Bone marrow (tissue), 2 donors: ENCODE data around the gene ERRFI1.

Experiments
- DNase-seq, 2 donors: peaks; one replicate each; lab custom pipeline; 2025; lab: John Stamatoyannopoulos, UW

The ERRFI1 gene

GRCh38 chr1:8018492-8019228 is 7.4 kb downstream of the ERRFI1 start:
- no peak for DNase-seq

DNA sequence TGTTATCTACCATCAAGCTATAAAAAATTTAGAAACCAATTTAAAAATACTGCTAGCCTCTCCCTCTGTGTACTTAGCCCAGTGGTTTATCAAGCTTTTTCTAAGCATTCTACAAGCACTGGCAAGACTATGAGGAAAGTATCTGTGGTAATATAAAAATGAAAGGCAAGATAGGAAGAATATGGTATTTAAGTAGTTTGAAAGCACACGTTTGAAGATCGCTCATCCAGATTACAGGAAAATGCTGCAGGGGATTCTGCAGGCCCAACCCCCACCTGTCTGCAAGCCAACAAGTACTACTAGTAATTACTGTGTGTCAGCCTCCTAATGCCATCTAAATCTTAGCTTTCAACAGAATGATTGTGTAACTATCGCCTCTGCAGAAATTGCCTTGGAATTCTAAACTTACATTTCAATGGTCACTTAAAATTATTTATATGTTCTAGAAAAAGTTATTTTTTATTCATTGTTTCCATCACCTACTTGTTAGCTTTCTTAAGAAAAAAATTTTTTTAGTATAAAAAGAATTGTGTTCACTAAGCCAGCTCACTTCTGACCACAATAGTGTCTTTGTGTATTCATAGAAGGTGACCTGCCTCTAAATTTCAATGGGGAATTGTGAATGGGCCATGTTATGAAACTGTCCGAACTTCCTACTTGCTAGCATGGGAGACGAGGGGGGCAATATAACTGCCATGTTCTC is 8.5 kb downstream of the ERRFI1 start:
- no peak for DNase-seq

DNA sequence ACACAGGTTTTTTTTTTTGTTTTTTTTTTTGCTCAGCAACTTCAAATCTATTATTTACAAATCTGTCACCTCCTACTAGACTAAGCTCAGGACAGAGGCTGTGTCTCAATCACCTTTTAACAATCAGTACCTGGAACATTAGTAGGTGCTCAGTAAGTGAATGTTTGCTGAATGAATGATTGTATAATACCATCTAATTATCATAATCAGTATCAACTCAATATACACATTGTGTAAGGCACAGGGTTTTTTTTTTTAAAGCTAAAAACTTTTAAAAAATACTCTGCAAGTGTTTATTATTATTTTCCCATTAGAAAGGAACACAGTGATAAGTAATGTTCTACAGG is 9.2 kb downstream of the ERRFI1 start:
- no peak for DNase-seq

DNA sequence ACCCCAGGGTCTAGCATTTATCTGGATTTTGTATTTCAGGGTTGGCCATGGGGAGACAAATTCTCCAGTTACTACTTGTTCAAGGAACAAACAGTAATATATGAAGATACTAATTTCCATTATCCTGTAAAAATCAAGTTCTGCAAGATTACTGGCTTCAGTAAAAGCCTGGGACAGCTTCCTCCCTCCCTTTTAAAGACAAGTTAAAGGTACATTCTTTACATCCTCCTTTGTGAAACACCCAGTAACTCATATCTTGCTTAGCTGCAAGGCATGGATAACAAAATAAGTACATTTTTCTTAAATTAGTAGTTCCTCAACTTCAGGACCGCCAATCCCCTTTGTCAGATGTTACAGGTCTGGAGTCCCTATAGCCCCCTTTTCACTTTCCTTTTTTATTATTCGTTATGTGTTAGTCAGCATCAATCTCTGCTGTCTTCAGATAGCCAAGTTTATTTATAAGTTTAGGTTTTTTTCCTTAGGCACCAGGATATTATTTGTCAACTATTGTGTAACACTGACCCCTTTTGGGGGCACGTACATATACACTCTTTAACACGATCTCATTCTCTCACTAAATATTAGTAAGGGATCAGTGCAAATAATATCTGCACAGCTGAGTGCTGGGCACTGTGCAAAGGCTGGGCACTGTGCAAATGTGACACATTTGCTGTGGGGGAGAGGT is 9.8 kb downstream of the ERRFI1 start:
- no peak for DNase-seq

DNA sequence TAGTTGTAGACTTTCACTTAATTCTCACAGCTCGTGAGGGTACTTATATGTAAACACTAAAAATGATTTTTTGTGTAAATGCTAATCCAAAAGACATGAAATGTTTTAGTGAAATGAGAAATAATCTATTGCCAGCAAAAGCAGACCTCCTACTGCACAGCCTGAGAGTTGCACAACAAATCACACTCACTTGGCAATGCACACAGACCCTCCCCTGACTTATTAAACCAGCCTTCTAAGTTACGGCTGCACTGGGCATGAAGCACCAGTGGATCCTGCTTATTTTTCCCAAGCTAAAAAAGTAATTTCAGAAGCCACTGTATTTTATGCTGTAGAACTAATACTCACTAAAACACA is 10.3 kb downstream of the ERRFI1 start:
- no peak for DNase-seq

DNA sequence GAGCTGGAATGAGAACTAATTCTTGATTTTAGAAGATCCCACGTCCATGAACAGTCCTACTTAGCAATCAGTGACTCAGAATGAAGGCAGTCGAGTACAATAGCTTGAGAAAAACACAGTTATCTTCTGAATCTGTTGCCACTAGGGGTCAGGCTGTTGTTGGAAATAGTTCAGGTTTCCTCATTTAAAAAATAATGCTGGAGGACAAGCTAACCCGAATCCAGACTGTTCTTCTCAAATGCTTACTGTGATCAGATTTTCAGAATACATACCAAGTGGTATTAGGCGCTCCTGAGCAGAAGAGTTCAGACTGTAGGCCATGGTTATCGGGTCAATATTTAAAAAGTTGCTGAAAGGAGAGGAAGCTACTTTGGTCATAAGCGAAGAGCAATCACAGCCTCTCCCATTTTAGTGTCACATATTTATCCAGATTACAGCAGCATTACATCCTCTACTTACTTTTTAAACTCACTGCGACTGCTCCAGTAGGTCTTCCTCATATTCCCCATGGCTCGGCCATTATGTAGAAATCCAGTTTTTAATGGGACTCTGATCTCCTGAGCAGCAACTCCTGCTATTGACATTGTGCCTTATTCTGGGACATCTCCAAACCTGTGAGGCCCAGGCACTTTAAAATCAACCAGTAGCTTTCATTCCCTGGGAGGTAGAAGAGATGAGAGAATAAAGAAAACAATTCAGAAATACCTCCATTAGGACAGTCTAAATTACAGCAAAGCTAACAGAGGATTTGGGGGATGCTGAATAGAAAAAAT is 10.9 kb downstream of the ERRFI1 start:
- DNase-seq, result peak in 1 of 2 donors; percentile 59

DNA sequence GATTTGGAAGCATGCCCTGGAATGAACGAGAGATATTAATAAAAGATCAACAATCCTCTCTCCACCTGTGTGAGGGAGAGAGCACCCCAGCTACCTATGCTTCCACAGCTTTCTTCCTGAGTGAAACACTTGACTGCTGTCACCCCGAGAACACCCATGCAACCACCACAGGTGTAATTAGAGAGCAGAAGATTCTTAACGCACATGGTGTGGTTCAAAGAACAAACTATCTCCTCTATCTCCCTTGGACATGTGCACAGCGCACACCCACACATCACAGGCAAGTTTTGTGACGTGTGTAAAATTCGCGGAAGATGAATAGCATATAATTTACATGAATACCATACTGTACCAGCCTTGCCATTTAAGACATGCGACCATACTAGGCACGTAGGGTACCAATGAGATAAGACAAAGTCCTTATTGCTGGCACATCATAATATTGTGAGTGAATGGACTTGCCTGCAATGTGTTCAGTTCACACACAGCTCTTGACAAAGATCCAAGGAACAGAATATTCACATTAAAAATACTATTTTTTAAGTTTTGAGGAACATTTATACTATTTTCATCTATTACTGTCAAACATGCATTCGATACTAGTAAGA is 11.6 kb downstream of the ERRFI1 start:
- no peak for DNase-seq

GRCh38 chr1:8013800-8014199 is 12.3 kb downstream of the ERRFI1 start:
- DNase-seq, result no peak

DNA sequence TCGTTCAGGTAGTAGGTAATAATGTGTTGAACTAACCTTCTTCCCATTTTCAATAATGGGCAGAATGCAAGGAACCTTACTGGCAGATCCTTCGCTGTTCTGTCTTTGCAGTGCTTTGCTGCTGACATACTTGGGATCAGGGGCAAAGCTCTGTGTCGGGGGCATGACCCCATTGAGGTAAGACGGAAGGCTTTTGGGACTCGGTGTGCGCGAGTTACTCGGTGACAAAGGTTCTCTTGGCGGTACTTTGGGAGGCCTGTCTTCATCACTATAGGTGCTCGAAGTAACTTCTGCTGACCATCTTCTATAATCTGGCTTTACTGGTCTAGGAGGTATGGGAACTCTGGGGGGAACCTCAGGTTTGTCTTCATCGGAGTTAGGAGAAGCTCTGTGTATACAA is 12.7 kb downstream of the ERRFI1 start:
- DNase-seq, result no peak

- no peak for DNase-seq
Measured at GRCh38 chr1:8012955-8013354, 13.2 kb downstream of the ERRFI1 start.

DNA sequence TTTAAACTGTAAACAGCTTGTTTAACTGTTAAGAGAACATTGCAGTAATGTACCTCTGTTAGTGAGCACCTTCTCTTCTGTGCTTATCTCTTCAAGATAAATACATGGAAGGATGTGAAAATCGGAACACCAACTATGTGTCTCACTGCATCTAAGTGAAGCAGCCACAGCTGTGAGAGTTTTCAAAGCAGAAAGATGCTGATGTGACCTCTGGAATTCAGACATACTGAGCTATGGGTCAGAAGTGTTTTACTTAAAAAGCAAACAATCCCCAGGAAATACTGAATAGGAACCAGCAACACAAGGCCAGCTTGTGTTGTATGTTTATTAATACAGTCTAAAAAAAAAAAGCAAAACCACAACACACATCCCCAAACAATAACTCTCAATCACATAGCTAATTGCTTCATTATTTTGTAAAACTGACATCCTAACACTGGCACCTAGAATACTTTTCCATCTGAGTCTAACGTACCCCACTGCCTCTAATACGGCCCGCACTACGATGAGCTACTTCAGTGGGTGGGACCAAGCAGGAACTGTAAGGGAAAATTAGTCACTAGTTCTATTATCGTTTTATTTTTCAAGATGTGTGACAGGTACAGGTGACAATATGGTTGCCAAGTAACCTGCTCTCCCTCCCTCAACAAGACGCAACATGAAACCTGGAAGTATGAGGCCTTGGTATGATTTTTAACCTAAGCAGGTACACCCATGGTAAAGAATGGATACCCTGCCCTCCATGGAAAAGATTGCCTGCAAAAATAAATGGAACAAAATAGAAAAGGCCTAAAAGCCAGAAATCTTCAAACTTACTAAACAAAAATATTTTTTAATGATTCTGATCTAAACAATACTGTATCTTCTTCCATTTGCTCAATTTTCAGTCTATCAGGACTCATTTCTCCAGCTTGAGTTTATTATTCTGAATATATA is 13.9 kb downstream of the ERRFI1 start:
- no peak for DNase-seq

- DNase-seq, result no peak
Measured at GRCh38 chr1:8011016-8011415, 15.1 kb downstream of the ERRFI1 start.

GRCh38 chr1:8010080-8010664 is 15.9 kb downstream of the ERRFI1 start:
- DNase-seq, result no peak

GRCh38 chr1:8009043-8010002 is 16.8 kb downstream of the ERRFI1 start:
- no peak for DNase-seq

DNA sequence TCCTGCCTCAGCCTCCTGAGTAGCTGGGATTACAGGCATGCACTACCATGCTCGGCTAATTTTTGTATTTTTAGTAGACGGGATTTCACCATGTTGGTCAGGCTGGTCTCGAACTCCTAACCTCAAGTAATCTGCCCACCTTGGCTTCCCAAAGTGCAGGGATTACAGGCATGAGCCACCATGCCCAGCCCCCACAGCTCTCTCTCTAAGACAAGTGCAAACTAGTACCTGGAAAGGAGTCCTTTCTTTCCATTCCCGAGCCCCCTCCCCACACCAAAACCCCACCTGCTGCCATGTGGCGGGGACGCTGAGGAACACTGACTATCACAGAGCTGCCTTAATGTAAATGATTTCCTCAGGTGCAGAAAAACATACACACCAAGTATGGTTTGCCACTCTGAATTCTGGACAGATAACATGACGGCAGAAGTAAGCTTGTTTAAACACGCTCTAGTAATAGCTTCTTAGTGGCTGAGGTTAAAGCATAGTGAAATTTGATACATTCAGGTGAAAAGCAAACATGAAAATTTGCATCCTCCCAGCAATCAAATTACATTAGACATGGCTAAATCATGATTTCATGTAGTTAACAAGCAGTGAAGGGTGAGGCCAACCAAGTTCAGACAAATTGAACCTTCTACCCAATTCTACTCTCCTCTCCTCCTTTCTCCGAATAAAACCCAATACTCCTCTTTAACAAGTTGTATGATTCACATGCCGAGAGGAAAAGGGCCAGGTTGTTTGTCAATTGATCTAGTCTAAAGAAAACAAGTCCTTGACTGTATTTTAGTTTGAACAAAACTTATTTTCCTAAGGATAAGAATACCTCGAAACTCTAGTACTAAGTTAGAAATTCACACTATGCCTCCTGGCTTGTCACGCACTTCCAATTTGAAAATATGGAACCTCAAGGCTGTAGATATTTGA is 19.8 kb downstream of the ERRFI1 start:
- no peak for DNase-seq

GRCh38 chr1:8004803-8005573 is 21.1 kb downstream of the ERRFI1 start:
- peak in 1 of 2 donors; percentile 8 for DNase-seq

- no peak for DNase-seq
Measured at GRCh38 chr1:8004113-8004802, 21.9 kb downstream of the ERRFI1 start.
